Stimulated activated naive CD8-positive, alpha-beta T cell treated with anti-CD3 and anti-CD28 coated beads, Interleukin-15, Interleukin-2, amounts not matched to agents 100 U/mL and 50 U/mL, for 24 hours (primary cell): ENCODE results near the gene PPM1M.
A peak's percentile ranks its signal among the peaks of the same experiment; 100 is the strongest.
"Not testable (repeated sequence)": the region's sequence is repeated elsewhere in the genome, so short reads cannot be mapped to it uniquely, and the experiment has no call there.

Source experiments
- ATAC-seq: fragments of 150-1000 bp; cut with Tn5 transposase; one replicate; pipeline ENCODE4 v1.10.0; 2021
- DNase-seq: peaks from one replicate; pipeline ENCODE4 v3.0.0; 2021

PPM1M gene

DNA sequence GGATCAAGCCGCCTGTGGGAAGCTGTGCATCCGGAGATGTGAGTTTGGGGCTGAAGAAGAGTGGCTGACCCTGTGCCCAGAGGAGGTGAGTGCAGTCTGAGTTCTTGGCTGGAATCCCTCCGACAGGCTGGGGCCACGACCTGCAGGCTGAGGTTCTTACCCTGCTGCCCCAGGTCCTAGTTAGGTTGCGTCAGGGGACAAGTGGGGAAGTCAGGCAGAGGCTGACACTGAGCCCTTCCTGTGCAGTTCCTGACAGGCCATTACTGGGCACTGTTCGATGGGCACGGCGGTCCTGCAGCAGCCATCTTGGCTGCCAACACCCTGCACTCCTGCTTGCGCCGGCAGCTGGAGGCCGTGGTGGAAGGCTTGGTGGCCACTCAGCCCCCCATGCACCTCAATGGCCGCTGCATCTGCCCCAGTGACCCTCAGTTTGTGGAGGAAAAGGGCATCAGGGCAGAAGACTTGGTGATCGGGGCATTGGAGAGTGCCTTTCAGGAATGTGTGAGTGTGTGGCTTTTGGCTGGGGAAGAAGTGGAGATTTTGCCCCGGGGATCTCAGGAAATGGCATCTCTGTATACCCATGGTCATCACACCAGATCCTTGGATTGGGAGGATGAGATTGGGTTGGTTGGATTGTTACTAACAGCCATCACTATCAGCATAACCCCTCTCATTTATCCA, 1.3 kb downstream of the PPM1M start:
- ATAC-seq (no peak), DNase-seq (peak; percentile 43)

DNA sequence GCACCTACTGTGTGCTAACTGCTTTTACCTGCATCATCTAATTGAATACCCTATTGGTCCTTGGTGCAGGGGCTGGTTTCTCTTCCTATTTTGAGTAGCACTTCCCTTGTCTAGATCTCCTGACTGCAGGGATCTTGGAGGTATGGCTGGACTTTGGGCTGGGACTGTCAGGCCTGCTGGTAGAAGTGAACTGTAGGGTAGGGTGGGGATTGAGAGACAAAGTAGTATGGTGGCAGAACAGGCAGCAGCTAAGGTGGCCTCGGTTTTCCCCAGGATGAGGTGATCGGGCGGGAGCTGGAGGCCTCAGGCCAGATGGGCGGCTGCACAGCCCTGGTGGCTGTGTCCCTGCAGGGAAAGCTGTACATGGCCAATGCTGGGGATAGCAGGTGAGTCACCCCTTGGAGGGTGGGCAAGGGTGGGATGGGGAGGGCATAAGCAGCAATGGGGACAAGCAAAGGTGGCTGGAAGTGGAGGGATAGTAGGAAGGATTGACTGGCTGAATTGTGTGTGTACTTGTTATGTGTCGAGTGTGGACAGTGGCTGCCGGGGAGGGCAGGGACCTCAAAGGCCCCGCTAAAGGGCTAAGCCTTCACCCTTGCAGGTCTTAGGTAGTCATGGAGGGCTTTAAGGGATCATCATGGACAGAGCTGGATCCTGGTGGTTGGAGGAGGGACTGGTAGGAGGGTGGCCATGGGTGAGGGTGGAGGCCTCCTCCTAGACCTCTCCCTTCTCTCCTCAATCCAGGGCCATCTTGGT, 2.0 kb downstream of the PPM1M start:
- ATAC-seq (no peak), DNase-seq (no peak)

DNA sequence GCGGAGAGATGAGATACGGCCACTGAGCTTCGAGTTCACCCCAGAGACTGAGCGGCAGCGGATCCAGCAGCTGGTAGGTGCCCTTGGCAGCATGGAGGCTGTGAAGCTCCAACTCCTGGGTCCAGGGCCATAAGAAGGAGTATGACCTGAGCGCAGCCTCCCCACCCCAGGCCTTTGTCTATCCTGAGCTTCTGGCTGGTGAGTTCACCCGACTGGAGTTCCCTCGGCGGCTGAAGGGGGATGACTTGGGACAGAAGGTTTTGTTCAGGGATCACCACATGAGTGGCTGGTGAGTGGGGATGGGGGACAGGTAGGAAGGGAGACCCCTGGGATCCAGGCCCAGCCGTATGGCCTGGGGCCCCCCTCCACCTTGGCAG, 2.6 kb downstream of the PPM1M start:
- ATAC-seq: no peak
- DNase-seq: no peak

DNA sequence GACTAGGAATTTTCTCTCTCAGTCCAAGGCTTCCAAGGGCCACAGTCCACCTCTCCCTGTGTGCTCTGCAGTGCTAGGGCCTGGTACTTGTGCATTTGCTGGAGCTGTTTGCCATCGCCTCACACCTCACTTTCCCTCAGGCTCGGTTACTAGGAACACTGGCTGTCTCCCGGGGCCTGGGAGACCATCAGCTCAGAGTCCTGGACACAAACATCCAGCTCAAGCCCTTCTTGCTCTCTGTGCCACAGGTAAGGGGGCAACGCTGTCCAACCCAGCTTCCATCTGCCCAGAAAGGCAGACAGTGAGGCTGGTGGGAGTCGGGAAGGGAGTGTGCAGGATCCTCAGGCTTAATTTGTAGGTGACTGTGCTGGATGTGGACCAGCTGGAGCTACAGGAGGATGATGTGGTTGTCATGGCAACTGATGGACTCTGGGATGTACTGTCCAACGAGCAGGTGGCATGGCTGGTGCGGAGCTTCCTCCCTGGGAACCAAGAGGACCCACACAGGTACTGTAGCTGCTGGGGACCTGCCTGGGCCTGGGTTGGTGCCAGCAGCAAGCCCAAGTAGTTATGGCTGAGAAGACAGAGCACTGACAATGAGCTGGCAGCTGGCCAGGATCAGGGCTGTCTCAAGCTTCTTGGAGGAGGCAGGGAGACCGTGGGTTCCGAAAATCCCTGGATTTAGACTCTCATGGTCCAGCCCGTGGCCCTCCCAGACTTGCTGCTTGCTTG, 3.4 kb downstream of the PPM1M start:
- ATAC-seq (no peak), DNase-seq (no peak)

DNA sequence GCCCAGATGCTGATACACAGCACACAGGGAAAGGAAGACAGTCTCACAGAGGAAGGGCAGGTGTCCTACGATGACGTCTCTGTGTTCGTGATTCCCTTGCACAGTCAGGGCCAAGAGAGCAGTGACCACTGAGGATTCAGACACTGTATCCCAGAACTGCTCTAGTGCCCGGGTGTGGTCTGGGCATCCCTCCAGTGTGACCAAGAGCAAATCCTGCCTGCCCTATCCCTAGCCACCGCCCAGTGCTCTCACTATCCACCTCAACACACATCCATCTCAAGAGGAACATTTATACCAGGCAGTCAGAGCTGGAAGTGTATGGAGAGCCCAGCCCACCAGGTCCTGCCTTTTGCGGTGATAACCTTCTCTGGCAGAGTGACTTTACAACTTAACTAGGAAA, 4.1 kb downstream of the PPM1M start:
- ATAC-seq (no peak), DNase-seq (no peak)

DNA sequence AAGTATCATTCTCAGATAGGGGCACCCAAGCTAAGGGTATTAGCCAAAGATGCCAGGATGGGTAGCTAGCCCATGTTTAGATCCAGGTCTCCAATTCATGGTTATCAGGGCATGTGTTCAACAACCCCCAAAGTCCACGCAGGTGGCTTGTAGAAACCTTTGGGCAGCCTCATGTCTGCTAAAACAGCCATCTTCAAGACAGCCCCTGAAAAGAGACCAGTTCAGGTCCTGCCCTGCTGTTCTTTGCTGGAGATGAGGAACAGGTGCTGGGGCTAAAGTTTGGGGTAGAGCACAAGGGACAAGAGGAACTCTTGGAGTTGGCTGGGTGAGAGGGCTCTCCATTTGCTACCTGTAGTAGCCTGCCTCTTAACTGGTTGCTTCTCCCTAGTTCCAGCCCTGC, 4.6 kb downstream of the PPM1M start:
- ATAC-seq: no peak
- peak; percentile 3 for DNase-seq

DNA sequence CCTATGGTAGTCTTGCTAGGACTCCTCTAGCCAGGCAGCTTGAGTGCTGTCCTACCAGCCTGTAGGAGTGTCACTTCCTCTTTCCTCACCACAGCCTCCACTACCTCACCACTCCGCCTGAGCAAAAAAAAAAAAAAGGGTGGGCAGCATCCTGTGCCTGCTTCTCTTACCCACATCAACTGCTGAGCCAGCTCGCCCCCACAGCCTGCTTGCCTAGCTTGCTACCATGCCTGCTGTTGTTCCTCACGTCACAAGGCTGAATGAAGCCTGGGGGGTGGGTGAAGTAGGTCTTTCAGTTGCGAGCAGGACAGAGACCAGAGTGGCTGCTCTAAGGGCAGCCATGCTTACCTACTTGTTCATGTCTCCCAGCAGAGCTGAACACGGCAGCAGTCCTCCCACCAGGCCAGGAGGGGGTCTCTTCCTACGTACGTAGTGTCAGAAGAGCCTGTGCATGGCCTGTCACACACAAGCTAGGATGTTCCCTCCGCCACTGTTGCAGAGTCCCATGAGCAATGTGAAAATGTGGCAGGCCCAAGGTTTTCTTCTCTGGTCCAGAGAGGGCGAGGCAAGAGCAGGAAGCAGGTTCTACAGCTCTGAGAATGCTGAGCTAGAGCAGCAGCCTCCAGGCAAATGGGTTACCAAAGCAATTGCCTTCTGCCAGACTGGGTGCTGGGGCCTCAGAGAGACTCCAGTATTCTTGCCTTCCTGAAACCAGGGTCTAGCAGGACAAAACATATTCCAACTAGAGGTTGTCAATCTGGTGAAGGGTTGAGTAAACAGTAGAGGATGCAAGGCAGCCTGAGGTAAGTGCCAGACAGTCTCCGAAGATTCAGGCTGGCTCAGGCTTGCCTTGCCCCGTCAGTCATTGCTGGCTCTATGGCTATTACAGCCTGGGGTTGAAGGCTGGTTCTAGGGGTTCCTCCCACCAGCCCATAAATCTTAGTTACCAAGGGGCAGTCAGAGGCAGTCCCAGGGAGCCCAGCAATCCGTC, 8.1 kb downstream of the PPM1M start:
- ATAC-seq (peak; percentile 94), DNase-seq (peak; percentile 82)

DNA sequence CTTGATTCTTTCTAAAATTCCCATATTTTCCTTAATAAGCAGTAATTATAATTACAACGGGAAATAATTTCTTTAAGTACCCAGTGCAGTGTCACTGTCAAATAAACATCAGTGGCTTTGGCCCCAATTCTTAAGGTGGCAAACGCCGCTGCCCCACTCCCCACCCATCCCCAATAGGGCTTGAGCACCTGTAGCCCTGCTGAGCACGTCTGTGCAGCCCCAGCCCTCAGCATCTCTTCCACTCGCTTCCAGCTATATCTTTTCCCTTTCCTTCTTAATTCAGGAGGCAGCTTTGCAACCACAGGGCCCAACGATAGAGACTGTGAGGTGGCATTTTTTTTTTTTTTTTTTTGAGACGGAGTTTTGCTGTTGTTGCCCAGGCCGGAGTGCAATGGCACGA, 9.0 kb downstream of the PPM1M start:
- no peak for DNase-seq
- no peak for ATAC-seq

DNA sequence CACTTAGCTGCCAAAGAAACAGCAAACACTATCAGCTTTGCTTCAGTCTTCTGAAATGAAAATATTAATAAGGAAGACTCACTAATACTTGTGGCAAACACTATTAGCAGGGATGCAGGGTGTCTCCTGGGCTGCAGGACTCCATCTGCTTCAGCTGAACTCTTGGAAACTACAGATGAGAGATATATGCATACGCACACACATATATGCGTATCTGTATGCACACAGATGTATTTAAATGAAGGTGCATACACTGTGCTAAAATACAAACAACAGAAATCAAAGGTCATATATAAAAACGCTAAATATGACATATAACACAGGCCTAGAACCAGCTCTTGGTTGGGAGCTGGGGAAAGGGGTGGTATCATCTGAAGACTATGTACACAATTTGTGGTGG, 10.6 kb downstream of the PPM1M start:
- DNase-seq (no peak), ATAC-seq (no peak)

DNA sequence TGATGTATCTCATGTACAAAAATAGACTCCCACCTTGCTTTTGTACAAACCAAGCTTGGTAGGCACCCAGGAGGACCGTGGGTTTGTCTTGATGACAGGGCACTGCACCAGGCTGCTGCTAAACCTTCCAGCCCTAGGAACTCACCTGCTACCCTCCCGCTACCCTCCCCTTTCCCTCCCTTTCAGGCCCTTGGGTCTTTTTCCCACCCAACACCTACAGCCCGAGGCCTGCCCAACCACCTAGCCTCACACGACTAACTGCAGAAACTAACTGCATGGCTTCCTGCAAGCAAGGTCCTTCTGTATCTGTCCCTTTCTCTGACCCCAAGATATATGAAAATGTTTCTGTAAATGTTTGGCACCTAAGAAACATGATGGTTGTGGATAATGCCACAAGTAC, 11.1 kb downstream of the PPM1M start:
- DNase-seq (no peak), ATAC-seq (no peak)

DNA sequence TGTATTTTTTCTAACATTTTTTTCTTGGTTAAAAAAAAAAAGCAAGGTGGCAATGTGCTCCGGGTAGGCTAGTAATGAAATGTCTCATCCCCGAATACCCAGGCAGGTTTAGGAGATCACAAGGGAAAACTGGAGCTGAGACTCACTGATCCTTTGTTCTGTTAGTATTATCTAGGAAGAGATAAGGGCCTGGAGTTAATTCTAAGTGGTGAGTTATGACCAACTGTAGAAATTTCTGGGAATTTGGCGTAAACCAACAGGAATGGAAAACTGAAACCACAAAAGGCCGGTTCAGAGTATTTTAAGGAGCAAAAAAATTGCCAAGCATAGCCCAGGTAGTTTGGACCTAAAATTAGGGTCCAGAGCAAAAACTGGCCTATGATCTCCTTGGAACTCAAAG, 12.4 kb downstream of the PPM1M start:
- ATAC-seq: no peak
- no peak for DNase-seq

DNA sequence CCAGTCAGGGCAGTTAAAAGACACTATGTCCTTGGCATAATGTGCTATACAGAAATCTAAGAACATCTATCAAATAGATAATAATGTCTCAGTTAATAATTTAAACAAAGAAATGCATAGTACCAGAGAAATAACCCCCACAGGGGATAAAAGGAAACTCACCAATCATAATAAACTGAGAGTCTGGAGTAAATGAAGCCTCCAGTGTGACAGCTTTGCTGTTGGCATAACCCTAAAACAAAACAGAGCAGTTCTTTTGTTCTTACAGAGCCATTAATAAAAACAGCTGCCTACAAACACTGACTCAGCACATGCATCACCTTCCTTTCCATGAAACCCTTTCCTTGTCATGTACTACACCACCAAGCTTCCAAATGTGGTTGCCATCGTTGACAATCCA, 13.5 kb downstream of the PPM1M start:
- ATAC-seq (no peak), DNase-seq (no peak)

DNA sequence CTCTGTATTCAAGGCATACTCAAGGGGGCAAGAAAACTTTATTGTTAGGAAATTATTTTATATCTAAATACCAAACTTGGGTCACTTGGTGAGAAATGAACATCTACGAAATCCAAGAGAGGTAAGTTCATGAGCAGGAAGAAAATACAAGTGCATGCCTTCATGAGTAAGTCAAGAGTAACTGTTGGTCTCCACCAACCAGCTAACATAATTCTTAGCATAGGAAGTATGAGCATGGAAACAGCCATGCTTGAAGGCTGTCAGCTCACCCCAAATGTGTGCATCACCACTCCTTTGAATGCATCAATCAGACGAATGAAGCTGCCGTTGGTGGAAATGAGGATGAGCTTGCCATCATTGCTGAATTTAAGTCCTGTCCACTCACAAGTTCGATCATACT, 13.9 kb downstream of the PPM1M start:
- no peak for ATAC-seq

DNA sequence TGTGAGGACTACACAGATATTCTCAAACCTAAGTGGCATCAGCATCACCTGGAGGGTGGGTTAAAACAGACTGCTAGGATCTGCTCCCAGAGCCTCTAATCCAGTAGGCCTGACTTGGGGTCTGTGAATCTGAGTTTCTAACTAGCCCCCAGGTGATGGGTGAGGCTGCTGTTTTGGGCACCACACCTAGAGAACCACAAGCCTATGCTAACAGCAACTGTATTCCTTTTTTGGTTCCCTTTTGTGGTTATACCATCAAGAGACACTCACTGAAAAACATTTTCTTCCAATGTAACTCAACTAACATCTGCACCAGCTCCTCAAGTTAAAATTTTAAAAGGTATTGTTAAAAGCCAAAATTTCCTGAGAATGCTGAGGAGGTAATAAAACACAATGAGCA, 16.9 kb downstream of the PPM1M start:
- DNase-seq (no peak), ATAC-seq (no peak)

More for the DNA sequence above, 13.9 kb downstream of the PPM1M start:
- no peak for DNase-seq

DNA sequence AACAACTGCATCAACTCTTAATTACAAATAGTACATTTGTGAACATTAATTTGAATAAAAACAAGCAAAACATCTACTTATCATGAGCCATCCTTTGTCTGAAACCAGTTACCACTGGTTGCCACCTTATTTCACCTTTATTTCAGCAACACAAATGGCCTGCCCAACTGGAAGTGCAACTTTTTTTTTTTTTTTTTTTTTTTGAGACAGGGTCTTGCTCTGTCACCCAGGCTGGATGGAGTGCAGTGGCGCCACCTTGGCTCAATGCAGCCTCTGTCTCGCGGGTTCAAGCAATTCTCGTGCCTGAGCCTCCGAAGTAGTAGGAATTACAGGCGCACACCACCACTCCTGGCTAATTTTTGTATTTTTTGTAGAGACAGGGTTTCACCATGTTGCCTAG, 19.8 kb downstream of the PPM1M start:
- ATAC-seq (no peak), DNase-seq (no peak)

DNA sequence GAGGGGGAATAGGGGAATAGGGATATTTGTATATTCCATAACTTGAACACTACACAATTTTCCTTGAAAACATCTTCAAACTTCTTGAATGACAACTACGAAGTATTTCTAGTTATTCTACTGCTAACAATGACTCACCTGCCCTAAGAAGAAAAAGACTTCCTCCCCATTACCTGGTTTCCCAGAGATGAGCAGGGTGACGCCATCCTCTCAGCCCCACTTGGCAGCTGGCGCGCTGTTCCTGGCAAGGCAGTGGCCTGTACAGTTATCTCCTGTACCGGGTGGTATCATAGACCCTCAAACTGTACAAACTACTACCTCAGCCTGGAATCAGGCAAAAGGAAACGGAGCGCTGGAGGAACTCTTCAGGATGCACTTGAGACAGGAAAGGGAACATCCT, 22.5 kb downstream of the PPM1M start:
- no peak for DNase-seq
- peak; percentile 68 for ATAC-seq

DNA sequence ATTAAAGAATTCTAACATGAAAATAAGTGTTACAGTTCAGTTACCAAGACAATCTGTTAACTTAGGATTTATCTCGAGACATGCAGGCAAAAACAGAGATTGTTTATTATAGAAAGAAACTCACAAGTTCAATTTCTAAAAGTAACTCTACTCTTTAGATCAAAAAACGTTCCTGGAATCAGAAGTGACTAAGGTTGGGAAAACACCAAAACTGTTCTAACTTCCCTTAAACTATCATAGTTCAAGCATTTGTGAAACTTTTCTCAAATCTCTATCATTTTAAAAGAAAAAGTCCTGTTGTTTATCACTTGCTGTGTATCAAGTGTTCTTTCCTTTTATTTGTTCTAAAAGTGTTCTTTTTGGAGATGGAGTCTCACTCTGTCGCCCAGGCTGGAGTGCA, 24.2 kb downstream of the PPM1M start:
- DNase-seq (no peak), ATAC-seq (no peak)

DNA sequence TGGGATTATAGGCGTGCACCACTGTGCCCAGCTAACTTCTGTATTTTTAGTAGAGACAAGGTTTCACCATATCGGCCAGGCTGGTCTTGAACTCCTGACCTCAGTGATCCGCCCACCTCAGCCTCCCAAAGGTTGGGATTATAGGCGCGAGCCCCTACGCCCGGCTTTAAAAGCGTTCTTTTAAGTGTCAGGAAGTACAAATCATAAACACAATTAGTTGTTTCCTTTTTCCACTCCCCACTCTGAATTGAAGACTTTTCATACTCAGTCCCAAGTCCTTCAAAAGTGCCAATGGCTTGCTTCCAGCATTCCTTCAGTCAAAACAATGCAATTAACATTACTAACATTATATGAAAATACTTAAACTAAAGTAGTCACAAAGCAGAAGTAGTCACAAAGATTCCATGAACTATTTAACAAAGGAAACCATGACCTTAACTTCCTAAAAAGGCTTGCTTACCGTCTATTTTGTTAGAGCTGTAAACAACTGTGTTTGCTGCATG, 24.7 kb downstream of the PPM1M start:
- ATAC-seq: no peak
- no peak for DNase-seq

DNA sequence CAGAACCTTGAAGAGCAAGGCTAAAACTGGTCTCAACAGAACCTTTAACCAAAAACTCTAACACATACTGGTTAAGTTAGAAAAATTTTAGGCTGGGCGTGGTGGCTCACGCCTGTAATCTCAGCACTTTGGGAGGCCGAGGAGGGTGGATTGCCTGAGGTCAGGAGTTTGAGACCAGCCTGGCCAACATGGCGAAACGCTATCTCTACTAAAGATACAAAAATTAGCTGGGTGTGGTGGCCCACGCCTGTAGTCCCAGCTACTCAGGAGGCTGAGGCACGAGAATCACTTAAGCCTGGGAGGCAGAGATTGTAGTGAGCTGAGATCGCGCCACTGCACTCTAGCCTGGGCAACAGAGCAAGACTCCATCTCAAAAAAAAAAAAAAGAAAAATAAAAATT, 26.6 kb downstream of the PPM1M start:
- DNase-seq: not testable (repeated sequence)

DNA sequence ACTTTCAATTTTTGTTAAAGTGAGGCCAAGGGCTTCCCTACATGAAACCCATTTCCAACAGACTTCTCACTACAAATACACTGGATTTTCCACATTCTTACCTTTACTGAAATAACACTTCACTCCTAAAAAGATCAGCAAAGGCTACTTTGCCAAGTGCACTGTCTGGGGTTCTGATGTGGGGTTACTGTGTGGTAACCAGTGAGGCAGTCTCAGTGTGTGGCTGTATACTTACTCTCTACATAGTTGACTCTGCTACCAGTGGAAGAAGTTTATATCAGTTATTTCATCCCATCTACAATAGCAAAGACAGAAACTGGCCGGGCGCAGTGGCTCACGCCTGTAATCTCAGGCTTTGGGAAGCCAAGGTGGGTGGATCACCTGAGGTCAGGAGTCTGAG, 27.3 kb downstream of the PPM1M start:
- peak; percentile 24 for ATAC-seq
- no peak for DNase-seq

More for the DNA sequence above, 26.6 kb downstream of the PPM1M start:
- ATAC-seq: not testable (repeated sequence)

DNA sequence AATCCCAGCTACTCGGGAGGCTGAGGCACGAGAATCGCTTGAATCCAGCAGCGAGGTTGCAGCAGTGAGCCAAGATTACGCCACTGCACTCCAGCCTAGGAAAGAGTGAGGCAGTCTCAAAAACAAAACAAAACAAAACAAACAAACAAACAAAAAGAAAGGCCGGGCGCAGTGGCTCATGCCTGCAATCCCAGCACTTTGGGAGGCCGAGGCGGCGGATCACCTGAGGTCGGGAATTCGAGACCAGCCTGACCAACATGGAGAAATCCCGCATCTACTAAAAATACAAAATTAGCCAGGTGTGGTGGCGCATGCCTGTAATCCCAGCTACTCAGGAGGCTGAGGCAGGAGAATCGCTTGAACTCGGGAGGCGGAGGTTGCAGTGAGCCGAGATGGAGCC, 29.2 kb downstream of the PPM1M start:
- not testable (repeated sequence) for ATAC-seq, DNase-seq
